ENCODE results near the gene SUPV3L1. TPM values are rescaled to one million over a fixed set of nuclear protein-coding genes. Genes with fewer than 3 reads are reported as not detected.

The SUPV3L1 gene
- total RNA-seq, 3 donors from 2014 or later, result 24.3 to 40.1 (median 28.5) TPM

DNA sequence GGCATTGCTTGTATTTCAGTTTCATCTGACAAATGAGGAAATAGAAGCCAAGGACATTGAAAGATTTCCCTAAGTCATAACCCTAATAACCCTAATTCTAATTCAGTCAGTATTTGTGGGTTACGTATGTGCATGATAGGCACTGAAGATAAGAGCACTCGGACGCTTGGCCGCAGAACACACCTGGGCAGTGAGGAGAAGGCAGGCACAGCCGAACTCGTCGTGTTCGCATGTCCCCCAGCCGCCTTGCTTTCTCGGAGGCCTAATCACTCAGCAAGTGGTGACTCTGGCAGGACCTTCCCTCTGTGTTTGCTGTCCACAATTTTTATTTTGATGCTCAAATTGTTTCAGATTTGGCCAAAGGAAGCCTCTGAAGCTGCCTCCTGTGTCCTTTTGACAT lies 63.8 kb downstream of the SUPV3L1 start:
- no peak for DNase-seq (ENCODE audit: low spot score in 2 of 2)
- H3K36me3 ChIP-seq, result no peaks in the 10 kb centered on the region
- H3K4me3 ChIP-seq, result no peak overlapping the region
- no peak overlapping the region for H3K27ac ChIP-seq
- no peaks in the 10 kb centered on the region for H3K9me3 ChIP-seq
- no peak for TF ChIP-seq POLR2AphosphoS5 (IDR thresholded peaks at IDR 0.05)
- TF ChIP-seq, protein P1, sequence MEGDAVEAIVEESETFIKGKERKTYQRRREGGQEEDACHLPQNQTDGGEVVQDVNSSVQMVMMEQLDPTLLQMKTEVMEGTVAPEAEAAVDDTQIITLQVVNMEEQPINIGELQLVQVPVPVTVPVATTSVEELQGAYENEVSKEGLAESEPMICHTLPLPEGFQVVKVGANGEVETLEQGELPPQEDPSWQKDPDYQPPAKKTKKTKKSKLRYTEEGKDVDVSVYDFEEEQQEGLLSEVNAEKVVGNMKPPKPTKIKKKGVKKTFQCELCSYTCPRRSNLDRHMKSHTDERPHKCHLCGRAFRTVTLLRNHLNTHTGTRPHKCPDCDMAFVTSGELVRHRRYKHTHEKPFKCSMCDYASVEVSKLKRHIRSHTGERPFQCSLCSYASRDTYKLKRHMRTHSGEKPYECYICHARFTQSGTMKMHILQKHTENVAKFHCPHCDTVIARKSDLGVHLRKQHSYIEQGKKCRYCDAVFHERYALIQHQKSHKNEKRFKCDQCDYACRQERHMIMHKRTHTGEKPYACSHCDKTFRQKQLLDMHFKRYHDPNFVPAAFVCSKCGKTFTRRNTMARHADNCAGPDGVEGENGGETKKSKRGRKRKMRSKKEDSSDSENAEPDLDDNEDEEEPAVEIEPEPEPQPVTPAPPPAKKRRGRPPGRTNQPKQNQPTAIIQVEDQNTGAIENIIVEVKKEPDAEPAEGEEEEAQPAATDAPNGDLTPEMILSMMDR (IDR thresholded peaks at IDR 0.05), result no peak
- TF ChIP-seq POLR2A (IDR thresholded peaks at IDR 0.05), result no peak
- H3K4me1 ChIP-seq, result no peaks in the 10 kb centered on the region
- intact Hi-C loops (cut with DNase I; ENCODE audit: low total_unique reads), result no loop called here
- no peaks in the 10 kb centered on the region for H3K27me3 ChIP-seq

DNA sequence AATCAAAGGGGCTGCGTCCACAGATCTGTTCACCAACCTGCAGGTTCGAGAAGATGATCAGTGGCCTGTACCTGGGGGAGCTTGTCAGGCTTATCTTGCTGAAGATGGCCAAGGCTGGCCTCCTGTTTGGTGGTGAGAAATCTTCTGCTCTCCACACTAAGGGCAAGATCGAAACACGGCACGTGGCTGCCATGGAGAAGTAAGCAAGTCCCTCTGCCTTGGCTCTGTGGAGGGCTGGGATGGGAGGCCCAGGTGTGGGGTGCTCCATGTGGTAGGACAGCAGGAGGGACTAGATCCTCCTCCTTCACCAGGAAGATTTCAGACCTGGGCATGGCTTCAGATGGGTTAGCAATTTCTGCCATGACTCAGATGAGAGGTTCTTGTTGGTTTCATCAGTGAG lies 66.0 kb downstream of the SUPV3L1 start:
- H3K9me3 ChIP-seq, result no peaks in the 10 kb centered on the region
- DNase-seq (ENCODE audit: low spot score in 2 of 2), result no peak
- no peak overlapping the region for H3K27ac ChIP-seq
- H3K4me3 ChIP-seq, result no peak overlapping the region
- TF ChIP-seq, protein P1 (IDR thresholded peaks at IDR 0.05), result no peak
- no peak for TF ChIP-seq POLR2AphosphoS5 (IDR thresholded peaks at IDR 0.05)
- TF ChIP-seq POLR2A (IDR thresholded peaks at IDR 0.05), result no peak
- intact Hi-C loops (cut with DNase I; ENCODE audit: low total_unique reads), result no loop called here
- H3K36me3 ChIP-seq, result no peaks in the 10 kb centered on the region
- no peaks in the 10 kb centered on the region for H3K4me1 ChIP-seq
- no peaks in the 10 kb centered on the region for H3K27me3 ChIP-seq

DNA sequence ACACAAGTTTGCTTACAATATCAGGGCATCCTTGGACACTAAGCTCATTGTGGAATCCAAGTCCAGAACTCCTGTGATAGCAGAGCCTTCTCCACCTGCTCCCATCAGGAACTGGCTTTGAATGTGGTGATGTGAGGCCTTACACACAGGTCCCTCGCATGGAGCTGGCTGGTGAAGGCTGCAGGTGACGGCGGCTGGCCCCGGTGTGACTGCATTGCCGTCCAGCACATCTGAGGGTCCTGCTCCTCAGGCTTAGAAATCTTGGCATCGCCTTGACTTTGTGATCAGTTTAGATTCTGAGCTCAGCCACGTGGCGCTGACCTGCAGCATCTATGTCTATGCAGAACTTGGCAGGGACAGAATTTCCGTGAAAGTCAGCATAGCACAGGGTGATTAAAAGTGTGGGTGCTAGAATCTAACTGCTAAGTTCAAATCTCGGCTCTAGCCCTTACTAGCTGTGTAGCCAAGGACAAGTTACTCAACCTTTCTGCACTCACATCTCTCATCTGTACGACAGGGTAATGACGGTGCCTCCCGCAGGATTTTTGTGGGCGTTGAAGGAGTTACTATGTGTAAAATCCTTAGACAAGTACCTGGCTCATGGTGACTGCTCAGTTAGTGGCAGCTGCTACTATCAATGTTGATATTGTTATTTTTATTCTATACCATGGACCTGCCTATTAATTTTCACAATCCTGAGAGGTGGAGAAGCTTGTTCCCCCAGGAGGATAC lies 66.7 kb downstream of the SUPV3L1 start:
- TF ChIP-seq POLR2AphosphoS5 (IDR thresholded peaks at IDR 0.05) (no peak), POLR2A (IDR thresholded peaks at IDR 0.05) (no peak)
- TF ChIP-seq, protein P1 (IDR thresholded peaks at IDR 0.05), result no peak
- intact Hi-C loops (cut with DNase I; ENCODE audit: low total_unique reads), result no loop called here

DNA sequence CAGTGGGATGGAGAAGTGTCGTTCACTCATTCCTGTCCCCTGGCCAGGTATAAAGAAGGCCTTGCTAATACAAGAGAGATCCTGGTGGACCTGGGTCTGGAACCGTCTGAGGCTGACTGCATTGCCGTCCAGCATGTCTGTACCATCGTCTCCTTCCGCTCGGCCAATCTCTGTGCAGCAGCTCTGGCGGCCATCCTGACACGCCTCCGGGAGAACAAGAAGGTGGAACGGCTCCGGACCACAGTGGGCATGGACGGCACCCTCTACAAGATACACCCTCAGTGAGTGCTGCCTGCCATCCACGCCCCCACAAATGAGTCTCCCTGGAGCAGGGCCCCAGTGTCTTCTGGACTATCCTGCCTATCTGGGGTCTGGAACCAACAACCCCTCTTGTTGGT lies 67.3 kb downstream of the SUPV3L1 start:
- no peak for TF ChIP-seq POLR2A (IDR thresholded peaks at IDR 0.05)
- TF ChIP-seq POLR2AphosphoS5 (IDR thresholded peaks at IDR 0.05), result no peak
- TF ChIP-seq, protein P1 (IDR thresholded peaks at IDR 0.05), result no peak
- no peak for DNase-seq (ENCODE audit: low spot score in 2 of 2)
- intact Hi-C loops (cut with DNase I; ENCODE audit: low total_unique reads), result no loop called here

More for the DNA sequence above, 66.7 kb downstream of the SUPV3L1 start:
- no peak for DNase-seq (ENCODE audit: low spot score in 2 of 2)
- Histone ChIP-seq H3K27ac (no peak overlapping the region), H3K4me3 (no peak overlapping the region), H3K4me1 (no peaks in the 10 kb centered on the region), H3K27me3 (no peaks in the 10 kb centered on the region), H3K36me3 (no peaks in the 10 kb centered on the region), H3K9me3 (no peaks in the 10 kb centered on the region)

DNA sequence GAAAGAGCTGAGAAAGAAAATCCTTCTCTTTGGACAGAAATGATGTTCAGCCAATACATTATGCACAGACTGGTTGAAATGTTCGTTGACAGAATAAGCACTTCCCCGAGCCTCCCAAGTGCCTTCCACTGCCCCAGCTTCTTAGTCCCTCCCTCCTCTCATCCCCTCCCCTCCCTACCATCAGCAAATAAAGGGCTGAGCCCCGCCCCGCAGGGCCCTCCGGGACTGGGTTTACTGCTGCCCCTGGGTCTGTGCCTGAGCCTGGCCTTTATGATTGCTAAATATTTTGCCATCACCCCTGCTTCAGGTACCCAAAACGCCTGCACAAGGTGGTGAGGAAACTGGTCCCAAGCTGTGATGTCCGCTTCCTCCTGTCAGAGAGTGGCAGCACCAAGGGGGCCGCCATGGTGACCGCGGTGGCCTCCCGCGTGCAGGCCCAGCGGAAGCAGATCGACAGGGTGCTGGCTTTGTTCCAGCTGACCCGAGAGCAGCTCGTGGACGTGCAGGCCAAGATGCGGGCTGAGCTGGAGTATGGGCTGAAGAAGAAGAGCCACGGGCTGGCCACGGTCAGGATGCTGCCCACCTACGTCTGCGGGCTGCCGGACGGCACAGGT lies 68.2 kb downstream of the SUPV3L1 start:
- H3K27ac ChIP-seq, result no peak overlapping the region
- no peak overlapping the region for H3K4me3 ChIP-seq
- DNase-seq (ENCODE audit: low spot score in 2 of 2), result no peak
- intact Hi-C loops (cut with DNase I; ENCODE audit: low total_unique reads), result no loop called here
- TF ChIP-seq POLR2A (IDR thresholded peaks at IDR 0.05) (no peak), POLR2AphosphoS5 (IDR thresholded peaks at IDR 0.05) (no peak)
- TF ChIP-seq, protein P1 (IDR thresholded peaks at IDR 0.05), result no peak
- H3K9me3 ChIP-seq, result no peaks in the 10 kb centered on the region
- no peaks in the 10 kb centered on the region for H3K36me3 ChIP-seq
- no peaks in the 10 kb centered on the region for H3K4me1 ChIP-seq
- no peaks in the 10 kb centered on the region for H3K27me3 ChIP-seq

More for the DNA sequence above, 67.3 kb downstream of the SUPV3L1 start:
- H3K36me3 ChIP-seq, result no peaks in the 10 kb centered on the region
- H3K27me3 ChIP-seq, result no peaks in the 10 kb centered on the region
- no peaks in the 10 kb centered on the region for H3K4me1 ChIP-seq
- no peaks in the 10 kb centered on the region for H3K9me3 ChIP-seq
- H3K4me3 ChIP-seq, result no peak overlapping the region
- no peak overlapping the region for H3K27ac ChIP-seq

All from breast epithelium (tissue), 4 donors.